Loucy (cell line): ENCODE measurements around the gene PNP.

Experiments
- H2AFZ ChIP-seq: fragments of 200-600 bp; sonication (generic); 2 replicates; pipeline ENCODE4 v1.6.0; 2016; ENCODE audit warnings: antibody characterized with exemption, mild to moderate bottlenecking, low read length, moderate library complexity
- H3F3A ChIP-seq: fragments of 200-600 bp; 2 replicates; pipeline ENCODE4 v1.6.0; 2016; ENCODE audit warnings: antibody characterized with exemption, low read depth, mild to moderate bottlenecking
- H3K27me3 ChIP-seq: fragments of 200-600 bp; sonication (generic); 2 replicates; pipeline ENCODE4 v1.6.1; 2014; ENCODE audit warnings: low read length, mild to moderate bottlenecking; ENCODE audit not compliant: insufficient read depth, poor library complexity, severe bottlenecking
- H3K36me3 ChIP-seq: fragments of 200-600 bp; sonication (generic); 2 replicates; pipeline ENCODE4 v1.6.1; 2016; ENCODE audit warnings: low read length; ENCODE audit not compliant: insufficient read depth
- H3K4me1 ChIP-seq: fragments of 200-600 bp; sonication (generic); 2 replicates; pipeline ENCODE4 v1.5.1; 2014; ENCODE audit warnings: low read length, mild to moderate bottlenecking; ENCODE audit not compliant: insufficient read depth, poor library complexity, severe bottlenecking
- H3K4me2 ChIP-seq: fragments of 200-600 bp; sonication (generic); 2 replicates; pipeline ENCODE4 v1.6.0; 2014; ENCODE audit warnings: antibody characterized with exemption, low read length, low read depth, mild to moderate bottlenecking; ENCODE audit not compliant: poor library complexity, severe bottlenecking
- H3K4me3 ChIP-seq: fragments of 200-600 bp; sonication (generic); 2 replicates; pipeline ENCODE4 v1.5.1; 2014; ENCODE audit warnings: low read length, mild to moderate bottlenecking, mixed read lengths; ENCODE audit not compliant: poor library complexity, severe bottlenecking
- H3K79me2 ChIP-seq: fragments of 200-600 bp; sonication (generic); 2 replicates; pipeline ENCODE4 v1.6.1; 2014; ENCODE audit warnings: low read length; ENCODE audit not compliant: insufficient read depth
- H3K9ac ChIP-seq: fragments of 200-600 bp; sonication (generic); 2 replicates; pipeline ENCODE4 v1.6.0; 2014; ENCODE audit warnings: mild to moderate bottlenecking, low read depth, low read length, moderate library complexity; ENCODE audit not compliant: poor library complexity, severe bottlenecking
- H3K9me2 ChIP-seq: fragments of 200-600 bp; sonication (generic); replicated peaks from 2 replicates; pipeline ENCODE4 v1.6.1; 2016; ENCODE audit warnings: low read depth, low read length, mixed read lengths
- H3K9me3 ChIP-seq: fragments of 200-600 bp; sonication (generic); 2 replicates; pipeline ENCODE4 v1.6.1; 2014; ENCODE audit warnings: mild to moderate bottlenecking, antibody characterized with exemption, low read length, low read depth; ENCODE audit not compliant: insufficient read depth
- H4K20me1 ChIP-seq: fragments of 200-600 bp; sonication (generic); 2 replicates; pipeline ENCODE4 v1.6.0; 2014; ENCODE audit warnings: antibody characterized with exemption, low read length, mild to moderate bottlenecking; ENCODE audit not compliant: insufficient read depth, poor library complexity, severe bottlenecking
- EZH2phosphoT487 ChIP-seq: fragments of 200-600 bp; IDR thresholded peaks from 2 replicates; pipeline ENCODE4 v1.6.1; 2018; ENCODE audit warnings: antibody characterized with exemption, mild to moderate bottlenecking, moderate library complexity, borderline replicate concordance
- TF ChIP-seq, protein P1 (sequence below): fragments of 200-600 bp; sonication (generic); conservative IDR thresholded peaks from 2 replicates; pipeline ENCODE4 v1.5.1; 2014; ENCODE audit warnings: mild to moderate bottlenecking, antibody characterized with exemption, low read length

Gene PNP

GRCh38 chr14:20470603-20470901 lies 1.3 kb downstream of the PNP start:
- Histone ChIP-seq H3K9me3 (no peaks in the 10 kb centered on the region), H3K36me3 (peaks cover 27% of the 10 kb centered on the region; the same call in 1 of the 2 replicates), H3F3A (no peaks in the 10 kb centered on the region), H3K4me1 (peaks cover 35% of the 10 kb centered on the region), H3K4me2 (peak overlapping the region; percentile 96), H3K9me2 (no peaks in the 10 kb centered on the region), H3K79me2 (peaks cover 64% of the 10 kb centered on the region), H3K4me3 (peak overlapping the region; percentile 85), H4K20me1 (peaks cover 35% of the 10 kb centered on the region), H2AFZ (peak overlapping the region; percentile 80; the same call in 1 of the 2 replicates), H3K9ac (peak overlapping the region; percentile 92), H3K27me3 (no peaks in the 10 kb centered on the region)
- TF ChIP-seq EZH2phosphoT487, result no peak
- TF ChIP-seq, protein P1, sequence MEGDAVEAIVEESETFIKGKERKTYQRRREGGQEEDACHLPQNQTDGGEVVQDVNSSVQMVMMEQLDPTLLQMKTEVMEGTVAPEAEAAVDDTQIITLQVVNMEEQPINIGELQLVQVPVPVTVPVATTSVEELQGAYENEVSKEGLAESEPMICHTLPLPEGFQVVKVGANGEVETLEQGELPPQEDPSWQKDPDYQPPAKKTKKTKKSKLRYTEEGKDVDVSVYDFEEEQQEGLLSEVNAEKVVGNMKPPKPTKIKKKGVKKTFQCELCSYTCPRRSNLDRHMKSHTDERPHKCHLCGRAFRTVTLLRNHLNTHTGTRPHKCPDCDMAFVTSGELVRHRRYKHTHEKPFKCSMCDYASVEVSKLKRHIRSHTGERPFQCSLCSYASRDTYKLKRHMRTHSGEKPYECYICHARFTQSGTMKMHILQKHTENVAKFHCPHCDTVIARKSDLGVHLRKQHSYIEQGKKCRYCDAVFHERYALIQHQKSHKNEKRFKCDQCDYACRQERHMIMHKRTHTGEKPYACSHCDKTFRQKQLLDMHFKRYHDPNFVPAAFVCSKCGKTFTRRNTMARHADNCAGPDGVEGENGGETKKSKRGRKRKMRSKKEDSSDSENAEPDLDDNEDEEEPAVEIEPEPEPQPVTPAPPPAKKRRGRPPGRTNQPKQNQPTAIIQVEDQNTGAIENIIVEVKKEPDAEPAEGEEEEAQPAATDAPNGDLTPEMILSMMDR, result no peak

- Histone ChIP-seq H3K4me3 (peak overlapping the region; percentile 85), H3K4me1 (peaks cover 54% of the 10 kb centered on the region), H3K4me2 (peak overlapping the region; percentile 96), H3K9me3 (no peaks in the 10 kb centered on the region), H4K20me1 (peaks cover 41% of the 10 kb centered on the region), H3K9me2 (no peaks in the 10 kb centered on the region), H3K79me2 (peaks cover 71% of the 10 kb centered on the region), H3K27me3 (no peaks in the 10 kb centered on the region), H3K9ac (peak overlapping the region; percentile 63), H3K36me3 (peaks cover 40% of the 10 kb centered on the region; the same call in 1 of the 2 replicates), H3F3A (peaks cover 14% of the 10 kb centered on the region), H2AFZ (no peak overlapping the region)
- no peak for TF ChIP-seq EZH2phosphoT487
- TF ChIP-seq, protein P1, result no peak
Observed at GRCh38 chr14:20472536-20473169, 3.4 kb downstream of the PNP start.

GRCh38 chr14:20476776-20477175 lies 7.6 kb downstream of the PNP start:
- H3K9ac ChIP-seq, result peak overlapping the region; percentile 43
- TF ChIP-seq, protein P1, result no peak
- no peak for TF ChIP-seq EZH2phosphoT487
- H4K20me1 ChIP-seq, result peaks cover 28% of the 10 kb centered on the region
- H3K4me2 ChIP-seq, result peak overlapping the region; percentile 58
- no peaks in the 10 kb centered on the region for H3K27me3 ChIP-seq
- H2AFZ ChIP-seq, result no peak overlapping the region
- H3F3A ChIP-seq, result peaks cover 24% of the 10 kb centered on the region
- peaks cover 48% of the 10 kb centered on the region for H3K4me1 ChIP-seq
- H3K9me2 ChIP-seq, result no peaks in the 10 kb centered on the region
- H3K4me3 ChIP-seq, result peak overlapping the region; percentile 37
- no peaks in the 10 kb centered on the region for H3K9me3 ChIP-seq
- H3K79me2 ChIP-seq, result peaks cover 45% of the 10 kb centered on the region
- peaks cover 43% of the 10 kb centered on the region for H3K36me3 ChIP-seq
